GM12875 (cell line): ENCODE measurements around the gene GADD45G.

Source experiments
- H3K4me3 ChIP-seq: one replicate; pipeline ENCODE4 v1.5.1; 2011; ENCODE audit warnings: low read depth, low read length, control low read depth
- TF ChIP-seq, protein P1 (sequence below): IDR thresholded peaks from 2 replicates; pipeline ENCODE4 v1.5.1; 2011; ENCODE audit warnings: low read depth, mild to moderate bottlenecking, control low read depth, inconsistent platforms, low read length, moderate library complexity, borderline replicate concordance; ENCODE audit not compliant: insufficient read depth

GADD45G gene

DNA sequence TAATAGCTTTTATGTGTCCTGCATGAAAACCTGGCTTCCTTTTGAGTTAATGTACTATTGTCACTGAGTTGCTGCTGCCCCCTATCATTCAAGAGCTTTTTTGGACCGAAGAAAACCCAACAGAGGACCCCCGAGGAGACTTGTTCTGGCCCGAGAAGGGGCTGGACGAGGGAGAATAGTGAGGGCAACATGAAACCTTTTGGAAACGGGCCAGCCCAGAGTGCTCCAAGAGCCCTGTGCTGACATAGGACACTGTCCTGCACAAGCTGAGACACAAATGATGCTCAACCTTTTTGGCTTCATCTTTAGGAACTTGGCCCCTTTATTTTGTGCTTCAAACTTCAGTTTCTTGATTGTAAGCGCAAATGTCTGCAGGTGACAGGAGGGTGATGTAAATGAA is 4.0 kb upstream of the GADD45G start:
- no peak overlapping the region for H3K4me3 ChIP-seq
- TF ChIP-seq, protein P1, sequence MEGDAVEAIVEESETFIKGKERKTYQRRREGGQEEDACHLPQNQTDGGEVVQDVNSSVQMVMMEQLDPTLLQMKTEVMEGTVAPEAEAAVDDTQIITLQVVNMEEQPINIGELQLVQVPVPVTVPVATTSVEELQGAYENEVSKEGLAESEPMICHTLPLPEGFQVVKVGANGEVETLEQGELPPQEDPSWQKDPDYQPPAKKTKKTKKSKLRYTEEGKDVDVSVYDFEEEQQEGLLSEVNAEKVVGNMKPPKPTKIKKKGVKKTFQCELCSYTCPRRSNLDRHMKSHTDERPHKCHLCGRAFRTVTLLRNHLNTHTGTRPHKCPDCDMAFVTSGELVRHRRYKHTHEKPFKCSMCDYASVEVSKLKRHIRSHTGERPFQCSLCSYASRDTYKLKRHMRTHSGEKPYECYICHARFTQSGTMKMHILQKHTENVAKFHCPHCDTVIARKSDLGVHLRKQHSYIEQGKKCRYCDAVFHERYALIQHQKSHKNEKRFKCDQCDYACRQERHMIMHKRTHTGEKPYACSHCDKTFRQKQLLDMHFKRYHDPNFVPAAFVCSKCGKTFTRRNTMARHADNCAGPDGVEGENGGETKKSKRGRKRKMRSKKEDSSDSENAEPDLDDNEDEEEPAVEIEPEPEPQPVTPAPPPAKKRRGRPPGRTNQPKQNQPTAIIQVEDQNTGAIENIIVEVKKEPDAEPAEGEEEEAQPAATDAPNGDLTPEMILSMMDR, result no peak

DNA sequence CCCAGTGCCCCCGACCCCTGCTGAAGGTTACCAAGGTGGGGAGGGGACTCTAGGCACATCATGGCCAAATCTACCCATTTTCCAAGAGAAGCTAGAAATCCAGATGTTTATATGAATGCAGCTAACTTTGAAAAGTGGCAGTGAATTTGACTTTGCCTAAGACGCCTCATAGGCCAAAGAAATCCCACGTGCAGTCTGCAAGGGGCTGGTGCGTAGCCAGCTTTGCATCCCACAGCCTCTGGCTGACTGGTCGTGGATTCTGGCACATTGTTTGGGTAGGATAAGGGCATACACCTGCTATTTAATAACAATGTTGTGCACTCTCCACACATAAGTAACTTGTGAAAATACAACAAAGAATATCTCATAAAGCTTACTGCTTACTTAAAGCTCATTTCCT is 3.5 kb upstream of the GADD45G start:
- TF ChIP-seq, protein P1, result no peak
- no peak overlapping the region for H3K4me3 ChIP-seq

DNA sequence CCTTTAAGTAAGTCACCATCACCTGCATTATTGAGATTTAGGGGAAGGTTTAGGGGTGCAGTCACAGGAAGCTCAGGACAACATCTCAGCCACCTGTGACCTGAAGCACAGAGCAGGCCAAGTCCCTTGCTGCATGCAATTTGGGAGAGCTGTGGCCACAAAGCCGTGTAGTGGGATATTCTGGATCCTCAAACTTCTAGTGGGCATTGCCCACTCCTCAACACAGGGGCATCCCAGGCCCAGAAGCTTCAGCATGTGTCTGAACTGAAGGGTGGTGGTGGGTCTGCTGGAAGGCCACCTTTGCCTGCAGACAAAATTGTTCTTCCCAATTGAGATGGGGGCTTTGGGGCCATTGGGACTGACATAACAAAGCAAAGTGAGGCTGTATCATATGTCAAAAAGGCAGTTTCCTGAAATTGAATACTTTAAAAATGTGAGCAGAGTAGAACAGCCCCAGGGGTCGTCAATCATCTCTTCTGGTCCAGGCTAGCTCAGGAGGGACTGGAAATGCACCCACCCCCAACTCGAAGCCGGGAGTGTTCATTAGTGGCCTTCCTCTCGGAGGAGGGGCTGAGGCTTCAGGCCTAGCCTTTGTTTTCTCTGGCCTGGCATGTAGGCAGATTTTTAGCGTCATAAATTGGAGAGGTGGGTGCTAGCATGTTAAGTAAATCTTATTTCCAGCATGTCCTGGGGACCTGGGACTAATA is 2.8 kb upstream of the GADD45G start:
- TF ChIP-seq, protein P1, result no peak
- no peak overlapping the region for H3K4me3 ChIP-seq

DNA sequence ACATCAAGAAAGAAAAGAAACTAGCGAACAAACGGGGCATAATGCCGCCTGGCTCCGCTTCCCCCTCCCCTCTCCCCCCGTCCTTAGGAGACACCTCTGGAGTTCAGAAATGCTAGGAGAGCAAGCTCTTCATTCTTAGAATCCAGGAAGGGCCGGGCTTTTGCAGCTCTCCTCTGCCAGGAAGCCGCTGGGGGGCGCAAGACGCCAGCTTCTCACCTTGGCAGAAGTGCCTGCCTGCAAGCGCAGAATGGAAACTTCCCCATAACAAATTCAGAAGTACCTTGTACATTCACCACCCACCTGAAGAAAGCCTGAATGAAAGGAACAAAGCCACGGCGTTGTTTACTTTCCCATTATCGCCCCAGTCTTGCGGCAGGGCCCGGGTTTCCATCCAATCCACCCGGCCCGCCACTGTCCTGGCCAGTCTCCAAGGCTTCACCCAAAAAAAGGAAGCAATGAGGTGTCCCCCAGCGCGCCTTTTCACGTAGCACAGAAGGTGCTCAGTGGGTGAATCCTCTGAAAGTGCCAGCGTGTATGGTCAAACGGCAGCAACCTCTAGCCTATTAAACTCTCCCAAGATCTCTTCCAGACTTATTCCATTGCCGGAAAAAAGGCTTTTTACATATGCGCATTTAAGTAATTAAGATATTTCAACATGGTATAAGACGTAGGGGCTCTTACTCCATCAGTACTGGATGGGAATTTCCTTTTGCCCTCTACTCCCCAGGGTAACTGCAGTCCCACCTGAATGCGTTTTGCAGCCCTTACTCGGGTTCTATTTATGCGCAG is 1.6 kb upstream of the GADD45G start:
- H3K4me3 ChIP-seq, result no peak overlapping the region
- TF ChIP-seq, protein P1, result peak; percentile 93

DNA sequence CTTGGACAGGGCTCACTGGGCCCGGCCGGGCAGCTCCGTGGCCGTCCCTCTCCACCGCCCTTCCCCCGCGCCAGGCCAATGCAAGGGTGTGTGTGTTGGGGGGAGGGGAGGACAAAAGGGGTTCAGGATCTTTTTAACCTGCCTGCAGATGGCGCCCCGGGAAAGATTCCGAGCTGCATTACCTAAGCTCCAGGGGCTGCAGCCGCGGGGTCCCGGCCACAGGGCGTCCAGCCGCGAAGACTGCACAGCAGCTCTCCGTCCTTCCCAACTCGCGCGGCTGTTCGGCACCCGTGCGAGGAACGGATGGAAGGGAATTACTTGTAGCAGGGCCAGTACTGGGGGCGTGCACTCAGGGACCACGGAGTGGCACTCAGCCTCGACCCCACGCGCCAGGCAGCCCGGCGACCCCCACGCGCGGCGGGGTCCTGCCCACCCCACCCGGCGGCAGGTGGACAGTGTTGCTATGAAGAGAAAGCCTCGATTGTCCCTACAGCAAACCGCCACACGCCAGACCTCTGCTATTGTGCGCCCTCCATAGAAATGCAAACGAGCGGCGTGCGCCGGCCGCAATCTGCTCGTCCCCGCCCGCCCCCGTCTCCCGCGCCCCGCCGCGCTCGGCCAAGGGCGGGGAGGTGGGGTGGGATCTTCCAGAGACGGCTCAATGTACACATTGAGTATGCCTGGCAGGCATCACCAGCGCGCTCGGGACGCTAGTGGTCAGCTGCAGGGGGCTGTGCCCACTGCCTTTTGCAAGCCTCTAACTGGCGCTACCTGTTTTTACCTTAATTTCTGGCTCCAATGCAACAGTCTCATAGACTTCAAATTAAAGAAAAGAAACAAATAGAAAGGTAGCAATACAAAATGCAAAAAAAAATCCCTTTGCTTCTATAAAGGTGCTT is 796 bp upstream of the GADD45G start:
- TF ChIP-seq, protein P1, result peak; percentile 36; the same call in 1 of the 2 replicates
- H3K4me3 ChIP-seq, result no peak overlapping the region

DNA sequence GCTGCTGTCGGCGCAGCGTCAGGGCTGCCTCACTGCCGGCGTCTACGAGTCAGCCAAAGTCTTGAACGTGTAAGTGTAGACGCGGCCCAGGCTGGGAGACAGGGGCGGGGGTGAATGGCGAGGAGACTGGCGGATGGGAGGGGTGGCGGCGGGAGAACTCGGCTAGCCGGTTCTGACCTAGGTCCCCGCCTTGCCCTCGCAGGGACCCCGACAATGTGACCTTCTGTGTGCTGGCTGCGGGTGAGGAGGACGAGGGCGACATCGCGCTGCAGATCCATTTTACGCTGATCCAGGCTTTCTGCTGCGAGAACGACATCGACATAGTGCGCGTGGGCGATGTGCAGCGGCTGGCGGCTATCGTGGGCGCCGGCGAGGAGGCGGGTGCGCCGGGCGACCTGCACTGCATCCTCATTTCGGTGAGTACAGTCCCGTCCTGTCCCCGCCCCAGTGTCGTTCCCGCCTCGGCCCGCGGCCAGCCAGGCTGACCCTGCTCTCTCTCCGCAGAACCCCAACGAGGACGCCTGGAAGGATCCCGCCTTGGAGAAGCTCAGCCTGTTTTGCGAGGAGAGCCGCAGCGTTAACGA is 745 bp downstream of the GADD45G start:
- H3K4me3 ChIP-seq, result peak overlapping the region; percentile 31
- TF ChIP-seq, protein P1, result no peak
